Activated T-helper 2 cell treated with anti-CD3 and anti-CD28 coated beads, Interferon-gamma antibody, Interleukin-2, Interleukin-4, amounts not matched to agents 10 μg/mL and 5 μg/mL and 100 μg/mL, durations not matched to agents 14 hours and 24 hours and 36 hours (primary cell): ENCODE measurements around the gene NEURL1B. TPM values are rescaled to one million over a fixed set of nuclear protein-coding genes. Genes with fewer than 3 reads are reported as not detected.

Experiments used
- DNase-seq: peaks from one replicate; pipeline ENCODE4 v3.0.0; 2021; ENCODE audit warnings: low spot score
- H3K27ac Mint-ChIP-seq: one replicate; pipeline ENCODE4 v1.8.0; 2021; ENCODE audit warnings: mixed read lengths
- H3K27me3 Mint-ChIP-seq: one replicate; pipeline ENCODE4 v1.8.0; 2021; ENCODE audit warnings: low read depth, mixed read lengths
- H3K36me3 Mint-ChIP-seq: one replicate; pipeline ENCODE4 v1.8.0; 2021; ENCODE audit warnings: low read depth, mixed read lengths
- H3K4me1 Mint-ChIP-seq: one replicate; pipeline ENCODE4 v1.8.0; 2021; ENCODE audit warnings: low read depth, mixed read lengths
- H3K4me3 Mint-ChIP-seq: one replicate; pipeline ENCODE4 v1.8.0; 2021; ENCODE audit warnings: low read depth, mild to moderate bottlenecking, moderate library complexity, mixed read lengths
- H3K9me3 Mint-ChIP-seq: one replicate; pipeline ENCODE4 v1.8.0; 2021; ENCODE audit warnings: mixed read lengths
- intact Hi-C: fragments of 100-400 bp; cut with micrococcal nuclease; formaldehyde crosslinking; loops from one replicate; pipeline ENCODE4 v1.15.1; 2023
- total RNA-seq: library from RNA; stranded (reverse); gene quantifications from 2 replicates; pipeline ENCODE4 v1.2.3, GENCODE V29; 2022

The NEURL1B gene
- total RNA-seq, result 0.37 TPM in 2 replicates

- H3K4me3 Mint-ChIP-seq, result peak within 1 kb of the TSS; percentile 52
- peak; percentile 64 for DNase-seq
- H3K27me3 Mint-ChIP-seq, result peaks cover 50% of the 10 kb centered on the region
- H3K9me3 Mint-ChIP-seq, result no peaks in the 10 kb centered on the region
- peaks cover 6% of the 10 kb centered on the region for H3K4me1 Mint-ChIP-seq
- intact Hi-C loops, result no loop called here
- H3K36me3 Mint-ChIP-seq, result no peaks in the 10 kb centered on the region
- no peak within 1 kb of the TSS for H3K27ac Mint-ChIP-seq
Observed at GRCh38 chr5:172640822-172641358, at the start of gene NEURL1B. TSS of gene NEURL1B (plus strand) at chr5:172641263. CDS start at chr5:172641407, 144 bp downstream.

- intact Hi-C loops, result no loop called here
- no peaks in the 10 kb centered on the region for H3K9me3 Mint-ChIP-seq
- H3K36me3 Mint-ChIP-seq, result no peaks in the 10 kb centered on the region
- no peak overlapping the region for H3K27ac Mint-ChIP-seq
- DNase-seq, result no peak
- H3K4me1 Mint-ChIP-seq, result no peaks in the 10 kb centered on the region
- no peaks in the 10 kb centered on the region for H3K27me3 Mint-ChIP-seq
- H3K4me3 Mint-ChIP-seq, result no peak overlapping the region
Observed at GRCh38 chr5:172591636-172592035, 49.4 kb upstream of the NEURL1B start.

- no peaks in the 10 kb centered on the region for H3K4me1 Mint-ChIP-seq
- intact Hi-C loops, result no loop called here
- no peaks in the 10 kb centered on the region for H3K9me3 Mint-ChIP-seq
- no peaks in the 10 kb centered on the region for H3K36me3 Mint-ChIP-seq
- H3K27me3 Mint-ChIP-seq, result no peaks in the 10 kb centered on the region
- no peak overlapping the region for H3K4me3 Mint-ChIP-seq
- DNase-seq, result no peak
- no peak overlapping the region for H3K27ac Mint-ChIP-seq
Observed at GRCh38 chr5:172592881-172593280, 48.2 kb upstream of the NEURL1B start.

GRCh38 chr5:172593306-172593705 lies 47.8 kb upstream of the NEURL1B start:
- Mint-ChIP-seq H3K36me3 (no peaks in the 10 kb centered on the region), H3K27ac (no peak overlapping the region), H3K4me3 (no peak overlapping the region), H3K9me3 (no peaks in the 10 kb centered on the region), H3K4me1 (no peaks in the 10 kb centered on the region), H3K27me3 (no peaks in the 10 kb centered on the region)
- intact Hi-C loops, result no loop called here
- DNase-seq, result no peak

GRCh38 chr5:172593721-172594235 lies 47.3 kb upstream of the NEURL1B start:
- no peak overlapping the region for H3K4me3 Mint-ChIP-seq
- no peak overlapping the region for H3K27ac Mint-ChIP-seq
- H3K9me3 Mint-ChIP-seq, result no peaks in the 10 kb centered on the region
- no peaks in the 10 kb centered on the region for H3K27me3 Mint-ChIP-seq
- intact Hi-C loops, result no loop called here
- H3K4me1 Mint-ChIP-seq, result no peaks in the 10 kb centered on the region
- no peak for DNase-seq
- H3K36me3 Mint-ChIP-seq, result no peaks in the 10 kb centered on the region

GRCh38 chr5:172594431-172594830 lies 46.6 kb upstream of the NEURL1B start:
- Mint-ChIP-seq H3K27ac (no peak overlapping the region), H3K36me3 (no peaks in the 10 kb centered on the region), H3K4me1 (no peaks in the 10 kb centered on the region), H3K4me3 (no peak overlapping the region), H3K9me3 (no peaks in the 10 kb centered on the region), H3K27me3 (no peaks in the 10 kb centered on the region)
- no peak for DNase-seq
- intact Hi-C loops, result no loop called here

GRCh38 chr5:172594867-172595466 lies 46.1 kb upstream of the NEURL1B start:
- intact Hi-C loops, result no loop called here
- H3K4me3 Mint-ChIP-seq, result no peak overlapping the region
- no peak for DNase-seq
- H3K27me3 Mint-ChIP-seq, result no peaks in the 10 kb centered on the region
- H3K27ac Mint-ChIP-seq, result no peak overlapping the region
- no peaks in the 10 kb centered on the region for H3K9me3 Mint-ChIP-seq
- H3K36me3 Mint-ChIP-seq, result no peaks in the 10 kb centered on the region
- no peaks in the 10 kb centered on the region for H3K4me1 Mint-ChIP-seq

- Mint-ChIP-seq H3K36me3 (no peaks in the 10 kb centered on the region), H3K27ac (no peak overlapping the region), H3K9me3 (no peaks in the 10 kb centered on the region), H3K4me3 (no peak overlapping the region), H3K27me3 (no peaks in the 10 kb centered on the region), H3K4me1 (no peaks in the 10 kb centered on the region)
- intact Hi-C loops, result no loop called here
- DNase-seq, result no peak
Observed at GRCh38 chr5:172595596-172596455, 45.2 kb upstream of the NEURL1B start.

- Mint-ChIP-seq H3K4me1 (no peaks in the 10 kb centered on the region), H3K36me3 (no peaks in the 10 kb centered on the region), H3K27me3 (no peaks in the 10 kb centered on the region), H3K27ac (no peak overlapping the region), H3K9me3 (no peaks in the 10 kb centered on the region), H3K4me3 (no peak overlapping the region)
- no peak for DNase-seq
- intact Hi-C loops, result no loop called here
Observed at GRCh38 chr5:172596638-172597231, 44.3 kb upstream of the NEURL1B start.

GRCh38 chr5:172597755-172598155 lies 43.3 kb upstream of the NEURL1B start:
- intact Hi-C loops, result no loop called here
- Mint-ChIP-seq H3K4me1 (no peaks in the 10 kb centered on the region), H3K36me3 (no peaks in the 10 kb centered on the region), H3K27ac (no peak overlapping the region), H3K9me3 (no peaks in the 10 kb centered on the region), H3K27me3 (no peaks in the 10 kb centered on the region), H3K4me3 (no peak overlapping the region)
- no peak for DNase-seq

GRCh38 chr5:172598251-172599203 lies 42.5 kb upstream of the NEURL1B start:
- intact Hi-C loops, result no loop called here
- no peaks in the 10 kb centered on the region for H3K4me1 Mint-ChIP-seq
- no peak overlapping the region for H3K4me3 Mint-ChIP-seq
- H3K27ac Mint-ChIP-seq, result no peak overlapping the region
- no peaks in the 10 kb centered on the region for H3K36me3 Mint-ChIP-seq
- no peaks in the 10 kb centered on the region for H3K27me3 Mint-ChIP-seq
- no peaks in the 10 kb centered on the region for H3K9me3 Mint-ChIP-seq
- DNase-seq, result no peak

GRCh38 chr5:172599204-172599567 lies 41.9 kb upstream of the NEURL1B start:
- intact Hi-C loops, result no loop called here
- Mint-ChIP-seq H3K4me3 (no peak overlapping the region), H3K36me3 (no peaks in the 10 kb centered on the region), H3K27me3 (no peaks in the 10 kb centered on the region), H3K27ac (no peak overlapping the region), H3K9me3 (no peaks in the 10 kb centered on the region), H3K4me1 (no peaks in the 10 kb centered on the region)
- DNase-seq, result no peak
